Measurements from ENCODE around the gene ZNF460. TPM values are rescaled to one million over a fixed set of nuclear protein-coding genes. Genes with fewer than 3 reads are reported as not detected.
"Not testable (repeated sequence)": the region's sequence is repeated elsewhere in the genome, so short reads cannot be mapped to it uniquely, and the experiment has no call there.

ZNF460 gene
- total RNA-seq = 68.7 TPM

DNA sequence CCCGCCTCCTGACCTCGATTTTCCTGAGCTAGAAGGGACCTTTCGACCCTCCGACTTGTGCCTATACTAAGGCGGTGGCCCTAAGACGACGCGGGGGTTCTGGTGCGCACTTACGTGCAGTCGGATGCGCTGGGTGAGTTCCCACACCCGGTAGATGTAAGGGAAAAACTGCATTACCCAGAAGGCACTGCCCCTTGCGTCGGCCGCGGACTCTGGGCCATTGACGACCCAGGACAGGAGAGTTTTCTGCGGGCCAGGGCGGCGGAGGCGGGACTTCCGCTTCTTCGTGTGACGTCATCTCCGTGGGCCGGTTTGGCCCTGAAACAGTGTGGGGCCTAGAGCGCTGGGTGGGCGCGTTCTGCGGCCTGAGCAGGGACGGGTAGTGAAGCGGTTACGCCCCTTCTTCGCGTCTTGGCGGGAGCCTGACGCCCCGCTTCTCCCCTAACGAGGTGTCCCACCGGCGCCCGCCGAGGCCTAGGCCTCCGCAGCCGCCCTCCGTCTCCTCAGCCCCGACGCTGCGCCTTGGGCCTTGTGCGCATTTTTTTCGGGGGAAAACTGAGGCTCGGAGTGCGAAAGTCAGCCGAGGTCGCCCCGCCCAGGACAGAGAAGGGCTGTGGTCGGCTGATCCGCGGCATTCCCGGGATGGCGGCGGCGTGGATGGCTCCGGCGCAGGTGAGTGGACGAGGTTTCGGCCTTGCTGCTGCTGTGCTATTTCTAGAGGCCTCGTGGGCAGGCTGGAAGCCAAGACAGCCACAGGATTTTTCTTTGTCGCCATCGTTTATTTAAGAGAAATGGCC is at the start of gene ZNF460:
Gene ZNF460 (plus strand): TSS at position 321 of the 797 bp plus-strand sequence. CDS start 322 bp downstream, at position 643.
- peak; percentile 85 for ATAC-seq

DNA sequence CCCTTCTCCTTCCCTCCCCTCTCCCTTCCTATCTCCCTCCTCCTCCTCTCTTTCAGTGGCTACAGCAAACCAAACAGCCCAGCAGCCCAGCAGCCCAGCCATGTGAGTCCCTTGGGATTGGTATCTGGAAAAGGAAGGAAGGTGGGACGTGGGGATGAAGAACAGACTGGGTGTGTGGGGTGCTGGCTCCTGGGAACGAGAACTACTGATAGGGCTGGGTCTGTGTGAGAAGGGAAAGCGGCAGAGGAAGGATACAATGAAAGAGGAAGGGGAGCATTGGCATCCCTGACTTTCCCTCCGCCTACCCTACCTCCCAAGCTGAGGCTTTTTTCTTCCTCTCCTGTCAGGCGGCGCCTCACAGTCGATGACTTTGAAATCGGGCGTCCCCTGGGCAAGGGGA is 48.6 kb upstream of the ZNF460 start:
- ATAC-seq = no peak

DNA sequence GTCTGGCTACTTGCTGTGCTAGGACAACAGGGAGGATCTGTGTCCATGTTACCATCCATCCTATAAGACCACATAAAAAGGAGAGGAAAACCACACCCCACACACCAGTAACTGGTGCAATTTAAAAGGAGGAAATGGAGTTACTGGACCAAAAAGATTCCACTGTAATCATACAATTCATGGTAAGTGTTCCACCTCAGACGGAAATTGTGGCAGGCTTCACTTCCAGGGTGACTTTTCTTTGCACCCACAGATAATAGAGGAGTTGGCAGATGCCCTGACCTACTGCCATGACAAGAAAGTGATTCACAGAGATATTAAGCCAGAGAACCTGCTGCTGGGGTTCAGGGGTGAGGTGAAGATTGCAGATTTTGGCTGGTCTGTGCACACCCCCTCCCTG is 47.1 kb upstream of the ZNF460 start:
- no peak for ATAC-seq

GRCh38 chr19:57239982-57240310 is 40.3 kb upstream of the ZNF460 start:
- no peak for ATAC-seq

DNA sequence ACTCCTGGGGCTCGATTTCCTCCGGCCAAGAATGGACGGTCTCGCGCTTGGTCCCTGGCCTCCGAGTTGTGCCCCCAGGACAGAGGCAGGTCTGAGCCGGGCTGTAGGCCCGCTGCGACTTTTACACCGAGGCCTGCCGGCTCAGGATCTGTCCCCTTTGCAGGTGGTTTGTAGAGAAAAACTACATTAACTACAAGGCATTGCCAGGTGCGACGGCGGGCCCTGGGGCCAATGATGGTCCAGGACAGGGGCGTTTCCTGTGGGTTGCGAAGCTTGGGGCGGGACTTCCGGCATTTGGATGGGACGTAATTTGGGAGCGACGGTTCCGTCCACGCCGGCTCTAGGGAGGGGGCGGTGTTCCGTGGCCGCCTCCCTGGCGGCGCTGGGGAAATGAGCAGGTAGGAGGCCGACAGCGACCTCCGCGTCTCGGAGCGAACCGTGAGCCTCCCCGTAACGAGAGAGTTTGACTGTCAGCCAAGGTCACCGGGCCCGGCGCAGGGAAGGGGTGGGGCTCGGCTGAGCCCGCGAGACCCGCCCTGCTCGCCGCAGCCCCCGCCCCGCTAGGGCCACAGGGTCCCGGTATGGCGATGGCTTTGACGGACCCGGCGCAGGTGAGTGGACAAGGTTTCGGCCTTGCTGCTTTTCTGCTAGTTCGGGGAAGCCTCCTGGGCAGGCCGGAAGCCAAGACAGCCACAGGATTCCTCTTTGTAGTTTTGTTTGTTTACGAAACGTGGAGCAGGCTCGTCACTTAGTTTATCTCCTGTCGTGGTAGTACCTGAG is 39.8 kb upstream of the ZNF460 start, which contains the start of gene ZNF805:
Gene ZNF805 (plus strand): TSS at position 322 of the 780 bp plus-strand sequence. CDS start 260 bp downstream, at position 582.
- ATAC-seq = peak; percentile 99

GRCh38 chr19:57241176-57241575 is 39.1 kb upstream of the ZNF460 start:
- no peak for ATAC-seq

GRCh38 chr19:57242821-57243220 is 37.5 kb upstream of the ZNF460 start:
- ATAC-seq = no peak

DNA sequence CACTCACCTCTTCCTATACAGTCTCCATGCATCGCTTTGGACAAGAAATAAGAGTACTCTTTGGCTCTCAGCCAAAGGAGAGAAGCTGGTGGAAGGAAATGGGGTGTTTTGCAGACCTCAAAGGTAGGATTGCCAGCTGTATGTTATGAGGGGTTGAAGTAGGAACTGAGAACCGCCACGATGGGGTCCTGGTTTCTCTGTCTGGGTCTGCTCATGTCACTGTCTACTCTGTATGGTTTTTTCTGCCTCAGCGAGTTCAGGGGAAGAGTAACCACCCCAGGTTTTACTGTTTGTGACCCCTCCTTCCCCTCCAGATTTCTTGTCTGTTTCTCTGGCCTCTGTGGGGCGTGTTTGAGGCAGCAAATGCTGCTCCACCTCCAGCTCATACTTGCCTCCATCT is 35.8 kb upstream of the ZNF460 start:
- ATAC-seq = no peak

DNA sequence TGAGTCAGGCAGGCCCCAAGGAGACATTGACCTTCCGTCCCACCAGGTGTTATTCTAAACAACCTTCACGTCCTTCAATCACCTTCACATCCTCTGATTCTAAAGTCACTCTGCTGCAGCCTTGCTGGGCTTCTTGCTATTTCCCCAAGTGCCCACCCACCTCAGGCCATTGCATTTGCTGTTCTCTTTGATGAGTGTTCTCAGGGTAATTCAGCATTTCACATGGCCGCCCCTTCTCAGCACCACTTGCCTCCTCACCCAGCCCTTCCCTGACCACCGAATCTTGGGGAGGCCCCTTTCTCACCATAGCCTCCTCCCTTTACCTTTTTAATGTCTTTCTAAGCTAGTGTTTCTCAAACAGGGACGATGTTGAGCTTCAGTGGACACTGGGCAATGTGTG is 35.2 kb upstream of the ZNF460 start:
- no peak for ATAC-seq

DNA sequence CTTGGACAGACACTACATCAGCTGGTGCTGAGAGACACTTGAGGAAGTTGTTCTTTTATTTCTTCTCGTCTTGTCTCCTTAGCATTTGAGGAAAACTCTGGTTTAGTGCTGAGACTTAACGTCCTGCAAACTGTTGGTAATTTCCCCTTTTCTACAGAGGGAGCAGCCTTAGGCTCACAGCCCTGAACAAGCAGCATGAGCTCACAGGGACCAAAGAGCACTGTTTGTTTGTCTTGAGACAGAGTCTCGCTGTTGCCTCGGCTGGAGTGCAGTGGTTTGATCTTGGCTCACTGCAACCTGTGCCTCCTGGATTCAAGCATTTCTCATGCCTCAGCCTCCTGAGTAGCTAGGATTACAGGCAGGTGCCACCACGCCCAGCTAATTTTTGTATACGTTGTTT is 34.3 kb upstream of the ZNF460 start:
- no peak for ATAC-seq

DNA sequence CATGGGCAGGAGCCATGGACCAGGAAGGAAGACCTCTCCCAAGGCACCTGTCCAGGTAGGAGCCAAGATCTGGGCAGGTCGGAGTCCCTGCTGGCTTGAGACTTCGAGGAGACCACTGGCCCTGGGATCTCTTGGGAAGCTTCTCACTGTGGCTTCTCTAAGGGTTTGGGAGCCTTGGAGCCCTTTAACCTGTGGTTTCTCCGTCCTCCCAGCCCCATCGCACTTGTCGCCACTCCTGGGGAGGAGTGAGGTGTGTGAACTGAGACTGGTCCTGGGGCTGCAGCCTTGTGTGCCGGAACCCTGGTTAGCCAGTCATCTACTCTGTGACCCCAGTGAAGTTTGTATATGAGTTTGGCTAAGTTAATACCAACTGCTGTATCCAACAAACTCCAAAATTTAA is 31.6 kb upstream of the ZNF460 start:
- no peak for ATAC-seq

GRCh38 chr19:57249329-57249728 is 31.0 kb upstream of the ZNF460 start:
- ATAC-seq = no peak

- not testable (repeated sequence) for ATAC-seq
Measured at GRCh38 chr19:57253767-57254166, 26.5 kb upstream of the ZNF460 start.

DNA sequence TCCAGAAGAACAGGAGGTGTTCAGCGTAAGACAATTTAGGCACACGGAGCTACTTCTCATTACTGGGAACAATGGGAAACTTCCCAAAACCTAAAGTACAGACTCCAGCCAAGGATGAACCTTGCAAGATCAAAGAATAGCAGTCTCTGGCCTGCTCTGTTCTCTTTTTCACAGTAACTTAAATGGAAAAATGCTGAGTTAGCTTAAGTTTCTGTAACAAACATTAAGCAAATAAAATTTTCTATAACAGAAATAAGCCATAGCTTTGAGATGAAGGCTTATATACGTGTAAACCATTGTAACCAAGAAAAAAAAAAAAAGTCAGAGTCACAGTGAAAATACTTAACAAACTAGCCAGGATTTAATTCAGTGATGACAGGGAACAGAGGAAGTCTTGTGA is 18.2 kb upstream of the ZNF460 start:
- no peak for ATAC-seq

GRCh38 chr19:57263244-57263741 is 17.0 kb upstream of the ZNF460 start:
- no peak for ATAC-seq

DNA sequence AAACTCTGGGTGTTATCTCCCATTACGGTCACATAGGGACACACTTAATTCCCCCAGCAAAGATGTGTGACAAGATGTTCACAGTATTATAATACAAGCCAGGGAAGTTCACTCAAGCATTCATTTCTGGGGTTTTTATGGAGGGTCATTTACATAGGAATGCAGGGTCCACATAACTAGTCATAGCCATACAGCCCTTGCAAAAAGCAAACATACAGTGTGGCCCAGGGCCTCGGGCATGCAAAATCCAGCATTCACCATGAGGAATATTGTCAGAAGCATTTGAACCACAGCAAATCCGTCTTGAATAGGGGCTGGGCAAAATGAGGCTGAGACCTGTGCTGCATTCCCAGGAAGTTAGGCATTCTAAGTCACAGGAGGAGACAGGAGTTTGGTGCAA is 13.0 kb upstream of the ZNF460 start:
- no peak for ATAC-seq

DNA sequence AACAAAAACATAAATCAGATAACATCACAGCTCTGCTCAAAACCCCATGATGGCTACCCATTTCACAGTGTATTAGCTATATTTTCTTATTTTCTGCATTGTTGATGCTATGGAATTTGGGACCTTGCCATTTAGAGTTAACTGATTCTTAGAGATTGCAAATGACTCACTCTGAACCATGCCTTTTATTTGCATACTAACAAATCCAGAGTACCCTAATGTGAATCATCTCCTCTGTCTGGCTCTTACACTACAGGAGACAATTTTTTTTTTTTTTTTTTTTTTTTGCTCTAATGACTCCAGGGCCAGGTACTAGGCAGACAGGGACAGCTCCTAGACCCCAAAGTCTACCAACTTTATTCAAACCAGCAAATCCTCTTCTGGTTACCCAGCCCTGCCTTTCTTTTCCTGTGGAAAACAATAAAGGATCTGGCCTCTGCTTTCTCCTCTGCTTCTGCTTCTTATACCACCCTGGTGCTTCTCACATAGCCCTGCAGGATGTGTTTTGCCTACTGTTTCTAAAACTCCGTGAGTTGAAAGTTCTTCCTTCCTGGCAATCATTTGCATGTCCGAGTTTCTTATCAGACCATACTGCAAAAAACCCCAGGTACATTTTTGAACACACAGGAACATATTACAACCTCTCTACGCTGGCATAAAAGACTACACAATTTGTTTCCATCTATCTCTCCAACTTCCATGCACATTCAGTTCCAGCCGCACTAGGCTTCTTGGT is 10.6 kb upstream of the ZNF460 start:
- peak; percentile 82 for ATAC-seq

GRCh38 chr19:57271280-57271679 is 9.0 kb upstream of the ZNF460 start:
- no peak for ATAC-seq

DNA sequence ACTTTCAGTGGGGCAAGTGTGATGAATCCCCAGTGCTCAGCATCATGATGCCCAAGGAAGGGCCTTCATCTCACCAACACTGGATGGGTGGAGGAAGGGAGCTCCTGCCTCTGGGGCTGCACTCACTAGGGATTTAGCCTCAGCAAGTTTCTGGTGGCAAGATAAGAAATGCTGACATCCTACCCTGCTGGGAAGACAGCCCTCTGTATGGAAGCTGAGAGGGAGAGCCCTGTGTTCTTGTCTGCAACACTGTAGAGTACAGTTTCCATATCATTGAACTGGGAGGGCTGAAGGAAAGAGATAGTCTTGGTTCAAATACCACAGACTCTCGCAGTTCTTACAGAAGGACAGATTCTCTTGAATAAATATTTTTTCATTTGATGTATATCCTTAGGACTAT is 7.3 kb upstream of the ZNF460 start:
- no peak for ATAC-seq

GRCh38 chr19:57276430-57276829 is 3.9 kb upstream of the ZNF460 start:
- no peak for ATAC-seq

- ATAC-seq = not testable (repeated sequence)
Measured at GRCh38 chr19:57278481-57278880, 1.8 kb upstream of the ZNF460 start.

GRCh38 chr19:57279418-57280164 is 694 bp upstream of the ZNF460 start:
- ATAC-seq = peak; percentile 85

All from esophagus mucosa (tissue), 1 donor.